OCI-LY7 (cell line): ENCODE data around the gene SOBP. TPM values are rescaled to one million over a fixed set of nuclear protein-coding genes. Genes with fewer than 3 reads are reported as not detected.
A peak's percentile ranks its signal among the peaks of the same experiment; 100 is the strongest.

Experiments used
- Bru-seq: library from RNA; stranded (reverse); fragments of 400-500 nt; gene quantifications from one replicate; lab custom pipeline; 2021; lab: Mats Ljungman, UMichigan
- BruChase-seq, 2 experiments: library from RNA; stranded (reverse); fragments of 400-500 nt; gene quantifications; one replicate each; lab custom pipeline; 2021; lab: Mats Ljungman, UMichigan
- BruUV-seq: library from RNA; stranded (reverse); fragments of 400-500 nt; replicated peaks from 2 replicates; lab custom pipeline; 2021; lab: Mats Ljungman, UMichigan
- CTCF ChIA-PET: fragments of 300-600 bp; sonication (Branson Sonifier 250); formaldehyde crosslinking; loops from one replicate; lab custom pipeline; 2022; ENCODE audit warnings: antibody characterized with exemption; ENCODE audit not compliant: unreplicated experiment; lab: Charles Lee
- POLR2A ChIA-PET: fragments of 300-600 bp; sonication (Branson Sonifier 250); formaldehyde crosslinking; loops from one replicate; lab custom pipeline; 2022; ENCODE audit warnings: antibody characterized with exemption; lab: Charles Lee
- DNase-seq: peaks from one replicate; pipeline ENCODE4 v3.0.0-alpha.2; 2015; ENCODE audit warnings: low spot score
- H2AFZ ChIP-seq: fragments of 200-600 bp; sonication (generic), shearing (Covaris generic); 2 replicates; pipeline ENCODE4 v1.6.1; 2014; ENCODE audit warnings: mild to moderate bottlenecking, antibody characterized with exemption, low read length, moderate library complexity
- H3K27ac ChIP-seq: fragments of 200-600 bp; sonication (generic); 2 replicates; pipeline ENCODE4 v1.5.1; 2014; ENCODE audit warnings: mixed run types, low read depth, mild to moderate bottlenecking, moderate library complexity, low read length, inconsistent platforms; ENCODE audit not compliant: poor library complexity, severe bottlenecking
- H3K36me3 ChIP-seq: fragments of 200-600 bp; sonication (generic); 2 replicates; pipeline ENCODE4 v1.6.1; 2014; ENCODE audit warnings: mild to moderate bottlenecking, antibody characterized with exemption, low read length, moderate library complexity, mixed read lengths; ENCODE audit not compliant: insufficient read depth
- H3K4me1 ChIP-seq: fragments of 200-600 bp; sonication (generic); 2 replicates; pipeline ENCODE4 v1.5.1; 2014; ENCODE audit warnings: mild to moderate bottlenecking, low read length; ENCODE audit not compliant: insufficient read depth, poor library complexity, severe bottlenecking
- H3K4me2 ChIP-seq: fragments of 200-600 bp; sonication (generic); 2 replicates; pipeline ENCODE4 v1.6.1; 2014; ENCODE audit warnings: mild to moderate bottlenecking, low read length
- H3K4me3 ChIP-seq: fragments of 200-600 bp; sonication (generic); 2 replicates; pipeline ENCODE4 v1.5.1; 2014; ENCODE audit warnings: mild to moderate bottlenecking, low read depth, low read length; ENCODE audit not compliant: poor library complexity, severe bottlenecking
- H3K79me2 ChIP-seq: fragments of 200-600 bp; sonication (generic); 2 replicates; pipeline ENCODE4 v1.6.1; 2016; ENCODE audit warnings: low read depth, mild to moderate bottlenecking, low read length, moderate library complexity, mixed read lengths; ENCODE audit not compliant: insufficient read depth
- H3K9me2 ChIP-seq: fragments of 200-600 bp; sonication (generic); 2 replicates; pipeline ENCODE4 v1.6.1; 2016; ENCODE audit warnings: mild to moderate bottlenecking, low read length, mixed read lengths; ENCODE audit not compliant: insufficient read depth
- H3K9me3 ChIP-seq: fragments of 200-600 bp; sonication (generic); 2 replicates; pipeline ENCODE4 v1.6.1; 2014; ENCODE audit warnings: mild to moderate bottlenecking, mixed run types, low read length, mixed read lengths
- H4K20me1 ChIP-seq: fragments of 200-600 bp; sonication (generic); 2 replicates; pipeline ENCODE4 v1.6.1; 2014; ENCODE audit warnings: mild to moderate bottlenecking, antibody characterized with exemption, low read length, moderate library complexity, mixed read lengths; ENCODE audit not compliant: insufficient read depth
- CTCF ChIP-seq: fragments of 200-600 bp; sonication (generic); conservative IDR thresholded peaks from 2 replicates; pipeline ENCODE4 v1.5.1; 2014; ENCODE audit warnings: mild to moderate bottlenecking, antibody characterized with exemption, low read length, moderate library complexity, mixed read lengths
- EZH2phosphoT487 ChIP-seq: fragments of 200-600 bp; sonication (generic); IDR thresholded peaks from 2 replicates; pipeline ENCODE4 v1.6.1; 2018; ENCODE audit warnings: low read depth, borderline replicate concordance, mild to moderate bottlenecking, mixed run types, antibody characterized with exemption, low read length, moderate library complexity, mixed read lengths
- intact Hi-C: fragments of 100-400 bp; cut with micrococcal nuclease; formaldehyde crosslinking; loops from one replicate; pipeline ENCODE4 v1.10.0; 2022; ENCODE audit not compliant: unreplicated experiment
- long read RNA-seq: library from polyadenylated mRNA; stranded (forward); transcript quantifications from one replicate; pipeline ENCODE4 v2.0.0, GENCODE V29; 2022
- total RNA-seq, 2 experiments: library from RNA; depleted of rRNA in 1 of 2; stranded (reverse); fragments of >200 nt in 1 of 2; shearing (Covaris generic) in 1 of 2; gene quantifications; 2 replicates each; pipeline ENCODE4 v1.2.3, GENCODE V29; 2014 to 2022

Gene SOBP, protein sequence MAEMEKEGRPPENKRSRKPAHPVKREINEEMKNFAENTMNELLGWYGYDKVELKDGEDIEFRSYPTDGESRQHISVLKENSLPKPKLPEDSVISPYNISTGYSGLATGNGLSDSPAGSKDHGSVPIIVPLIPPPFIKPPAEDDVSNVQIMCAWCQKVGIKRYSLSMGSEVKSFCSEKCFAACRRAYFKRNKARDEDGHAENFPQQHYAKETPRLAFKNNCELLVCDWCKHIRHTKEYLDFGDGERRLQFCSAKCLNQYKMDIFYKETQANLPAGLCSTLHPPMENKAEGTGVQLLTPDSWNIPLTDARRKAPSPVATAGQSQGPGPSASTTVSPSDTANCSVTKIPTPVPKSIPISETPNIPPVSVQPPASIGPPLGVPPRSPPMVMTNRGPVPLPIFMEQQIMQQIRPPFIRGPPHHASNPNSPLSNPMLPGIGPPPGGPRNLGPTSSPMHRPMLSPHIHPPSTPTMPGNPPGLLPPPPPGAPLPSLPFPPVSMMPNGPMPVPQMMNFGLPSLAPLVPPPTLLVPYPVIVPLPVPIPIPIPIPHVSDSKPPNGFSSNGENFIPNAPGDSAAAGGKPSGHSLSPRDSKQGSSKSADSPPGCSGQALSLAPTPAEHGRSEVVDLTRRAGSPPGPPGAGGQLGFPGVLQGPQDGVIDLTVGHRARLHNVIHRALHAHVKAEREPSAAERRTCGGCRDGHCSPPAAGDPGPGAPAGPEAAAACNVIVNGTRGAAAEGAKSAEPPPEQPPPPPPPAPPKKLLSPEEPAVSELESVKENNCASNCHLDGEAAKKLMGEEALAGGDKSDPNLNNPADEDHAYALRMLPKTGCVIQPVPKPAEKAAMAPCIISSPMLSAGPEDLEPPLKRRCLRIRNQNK
- total RNA-seq (2014; rRNA removed; shearing (Covaris generic)) (16.0 and 21.5 TPM in 2 replicates), total RNA-seq (2022) (29.4 and 31.3 TPM in 2 replicates), Bru-seq, nascent RNA (percentile 84 among the genes with signal in this experiment), BruChase-seq, experiment 1, labeled RNA remaining after a 6-hour chase (percentile 76 among the genes with signal in this experiment), BruChase-seq, experiment 2, labeled RNA remaining after a 2-hour chase (percentile 77 among the genes with signal in this experiment)
- long read RNA-seq, full-length matches to known transcripts: 2 of 40 reads
- long read RNA-seq, partial matches to known transcripts: 24 of 40 reads
- long read RNA-seq, other reads (novel, unspliced or antisense): 14 of 40 reads

- peaks cover 7% of the 10 kb centered on the region; the same call in 1 of the 2 replicates for H3K36me3 ChIP-seq
Measured at GRCh38 chr6:107489636-107490565, at the start of gene SOBP. Gene SOBP (plus strand): TSS chr6:107490117. CDS start chr6:107490617, 500 bp downstream.

DNA sequence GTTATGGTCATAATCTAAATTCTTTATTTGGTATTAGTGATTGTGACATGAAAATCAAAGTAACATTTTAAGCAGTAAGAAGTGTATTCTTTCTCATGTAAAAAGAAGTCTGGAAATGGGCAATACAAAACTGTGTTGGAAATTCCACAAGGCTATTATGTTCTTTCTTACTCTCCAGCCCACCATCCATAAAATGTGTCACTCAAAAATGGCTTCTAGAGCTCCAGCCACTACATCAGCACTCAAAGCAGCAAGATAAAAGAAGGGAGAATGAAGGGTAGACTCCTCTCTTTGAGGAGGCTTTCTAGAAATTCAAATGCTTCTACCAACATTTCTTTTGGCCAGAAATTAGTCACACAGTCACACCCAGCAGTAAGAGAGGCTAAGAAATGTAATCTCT lies 49.0 kb upstream of the SOBP start:
- H3K36me3 ChIP-seq: peaks cover 31% of the 10 kb centered on the region
- POLR2A ChIA-PET: interaction anchor here (0.6 to 0.7 kb wide), 2 partner anchors 18 to 19 kb away, joined by 3 read pairs; no protein-coding TSS in a partner anchor

More at GRCh38 chr6:107489636-107490565, at the start of gene SOBP:
- peaks cover 46% of the 10 kb centered on the region for H3K4me1 ChIP-seq
- intact Hi-C loops: loop anchor here (1.0 to 5.0 kb wide), 8 partner anchors 31 to 373 kb away; partner anchors contain the start of genes BEND3 and PDSS2
- H3K9me3 ChIP-seq: no peaks in the 10 kb centered on the region
- H2AFZ ChIP-seq: peak within 1 kb of the TSS; percentile 59
- H3K4me3 ChIP-seq: peak within 1 kb of the TSS; percentile 95
- BruUV-seq: no TSS peak
- H3K27ac ChIP-seq: peak within 1 kb of the TSS; percentile 68
- TF ChIP-seq EZH2phosphoT487 (no peak), CTCF (peak; percentile 60)
- H3K4me2 ChIP-seq: peak within 1 kb of the TSS; percentile 93
- peak; percentile 91 for DNase-seq
- CTCF ChIA-PET: interaction anchor here (0.6 to 1.7 kb wide), 7 partner anchors 31 to 467 kb away, joined by 3 to 5 read pairs (median 4); no protein-coding TSS in a partner anchor
- H4K20me1 ChIP-seq: peaks cover 6% of the 10 kb centered on the region; the same call in 1 of the 2 replicates
- H3K79me2 ChIP-seq: peaks cover 47% of the 10 kb centered on the region
- no peaks in the 10 kb centered on the region for H3K9me2 ChIP-seq
- POLR2A ChIA-PET: interaction anchor here (0.8 to 5.4 kb wide), 12 partner anchors 8 to 376 kb away, joined by 3 to 25 read pairs (median 6); partner anchors contain the start of gene PDSS2

More for the DNA sequence above, 49.0 kb upstream of the SOBP start:
- peaks cover 7% of the 10 kb centered on the region; the same call in 1 of the 2 replicates for H3K9me3 ChIP-seq
- no peaks in the 10 kb centered on the region for H3K9me2 ChIP-seq
- TF ChIP-seq EZH2phosphoT487: no peak
- 0 out of 2 replicates have a peak, but pooled peaks cover 7% of the 10 kb centered on the region for H3K79me2 ChIP-seq
- H3K27ac ChIP-seq: no peak overlapping the region
- CTCF ChIA-PET: interaction anchor here (0.5 kb wide), 1 partner anchor 15 kb away, joined by 4 read pairs; no protein-coding TSS in a partner anchor
- no TSS peak for BruUV-seq
- no peaks in the 10 kb centered on the region for H4K20me1 ChIP-seq
- H3K4me3 ChIP-seq: no peak overlapping the region
- H3K4me2 ChIP-seq: no peak overlapping the region
- no peaks in the 10 kb centered on the region for H3K4me1 ChIP-seq
- H2AFZ ChIP-seq: no peak overlapping the region
- DNase-seq: no peak
- intact Hi-C loops: no loop called here
